Measurements from ENCODE around the gene CST8.
"Not testable (repeated sequence)": the region's sequence is repeated elsewhere in the genome, so short reads cannot be mapped to it uniquely, and the experiment has no call there.

- not testable (repeated sequence) for TF ChIP-seq CTCF (conservative IDR thresholded peaks at IDR 0.05; ENCODE audit: low read length); EZH2phosphoT487 (IDR thresholded peaks at IDR 0.05; ENCODE audit: borderline replicate concordance)
Measured at GRCh38 chr20:23473293-23473692, 17.6 kb upstream of the CST8 start.

Data from Loucy (cell line).